ENCODE measurements around the gene EPHB1.

DNA sequence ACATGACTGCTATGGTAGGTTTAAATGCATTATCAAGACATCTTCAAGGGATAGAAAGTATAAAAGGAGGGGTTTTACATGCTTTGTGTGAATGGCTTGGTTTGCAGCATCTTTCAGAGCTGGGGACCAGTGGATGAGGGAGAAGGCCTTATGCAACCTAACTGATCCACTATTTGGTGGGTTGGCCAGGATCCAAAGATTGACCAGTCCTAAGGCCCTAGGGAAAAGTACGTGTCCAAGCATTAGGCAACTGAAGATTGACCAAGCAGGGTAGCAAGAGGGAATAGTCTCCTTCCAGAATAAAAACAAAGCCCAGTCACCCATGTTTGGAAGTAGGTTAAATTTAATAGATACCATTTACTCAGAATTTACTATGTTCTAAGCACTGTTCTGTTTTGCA is 509.3 kb downstream of the EPHB1 start:
- TF ChIP-seq, protein P1, sequence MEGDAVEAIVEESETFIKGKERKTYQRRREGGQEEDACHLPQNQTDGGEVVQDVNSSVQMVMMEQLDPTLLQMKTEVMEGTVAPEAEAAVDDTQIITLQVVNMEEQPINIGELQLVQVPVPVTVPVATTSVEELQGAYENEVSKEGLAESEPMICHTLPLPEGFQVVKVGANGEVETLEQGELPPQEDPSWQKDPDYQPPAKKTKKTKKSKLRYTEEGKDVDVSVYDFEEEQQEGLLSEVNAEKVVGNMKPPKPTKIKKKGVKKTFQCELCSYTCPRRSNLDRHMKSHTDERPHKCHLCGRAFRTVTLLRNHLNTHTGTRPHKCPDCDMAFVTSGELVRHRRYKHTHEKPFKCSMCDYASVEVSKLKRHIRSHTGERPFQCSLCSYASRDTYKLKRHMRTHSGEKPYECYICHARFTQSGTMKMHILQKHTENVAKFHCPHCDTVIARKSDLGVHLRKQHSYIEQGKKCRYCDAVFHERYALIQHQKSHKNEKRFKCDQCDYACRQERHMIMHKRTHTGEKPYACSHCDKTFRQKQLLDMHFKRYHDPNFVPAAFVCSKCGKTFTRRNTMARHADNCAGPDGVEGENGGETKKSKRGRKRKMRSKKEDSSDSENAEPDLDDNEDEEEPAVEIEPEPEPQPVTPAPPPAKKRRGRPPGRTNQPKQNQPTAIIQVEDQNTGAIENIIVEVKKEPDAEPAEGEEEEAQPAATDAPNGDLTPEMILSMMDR (IDR thresholded peaks at IDR 0.05; ENCODE audit: insufficient read depth, low read length), result no peak
- TF ChIP-seq, protein P2, sequence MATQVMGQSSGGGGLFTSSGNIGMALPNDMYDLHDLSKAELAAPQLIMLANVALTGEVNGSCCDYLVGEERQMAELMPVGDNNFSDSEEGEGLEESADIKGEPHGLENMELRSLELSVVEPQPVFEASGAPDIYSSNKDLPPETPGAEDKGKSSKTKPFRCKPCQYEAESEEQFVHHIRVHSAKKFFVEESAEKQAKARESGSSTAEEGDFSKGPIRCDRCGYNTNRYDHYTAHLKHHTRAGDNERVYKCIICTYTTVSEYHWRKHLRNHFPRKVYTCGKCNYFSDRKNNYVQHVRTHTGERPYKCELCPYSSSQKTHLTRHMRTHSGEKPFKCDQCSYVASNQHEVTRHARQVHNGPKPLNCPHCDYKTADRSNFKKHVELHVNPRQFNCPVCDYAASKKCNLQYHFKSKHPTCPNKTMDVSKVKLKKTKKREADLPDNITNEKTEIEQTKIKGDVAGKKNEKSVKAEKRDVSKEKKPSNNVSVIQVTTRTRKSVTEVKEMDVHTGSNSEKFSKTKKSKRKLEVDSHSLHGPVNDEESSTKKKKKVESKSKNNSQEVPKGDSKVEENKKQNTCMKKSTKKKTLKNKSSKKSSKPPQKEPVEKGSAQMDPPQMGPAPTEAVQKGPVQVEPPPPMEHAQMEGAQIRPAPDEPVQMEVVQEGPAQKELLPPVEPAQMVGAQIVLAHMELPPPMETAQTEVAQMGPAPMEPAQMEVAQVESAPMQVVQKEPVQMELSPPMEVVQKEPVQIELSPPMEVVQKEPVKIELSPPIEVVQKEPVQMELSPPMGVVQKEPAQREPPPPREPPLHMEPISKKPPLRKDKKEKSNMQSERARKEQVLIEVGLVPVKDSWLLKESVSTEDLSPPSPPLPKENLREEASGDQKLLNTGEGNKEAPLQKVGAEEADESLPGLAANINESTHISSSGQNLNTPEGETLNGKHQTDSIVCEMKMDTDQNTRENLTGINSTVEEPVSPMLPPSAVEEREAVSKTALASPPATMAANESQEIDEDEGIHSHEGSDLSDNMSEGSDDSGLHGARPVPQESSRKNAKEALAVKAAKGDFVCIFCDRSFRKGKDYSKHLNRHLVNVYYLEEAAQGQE (IDR thresholded peaks at IDR 0.05; ENCODE audit: insufficient replicate concordance, low read depth), result no peak
- TF ChIP-seq POLR2AphosphoS5 (IDR thresholded peaks at IDR 0.05; ENCODE audit: low read depth), result no peak
- no peak for TF ChIP-seq GABPA (IDR thresholded peaks at IDR 0.05; ENCODE audit: low read depth)
- no peak for TF ChIP-seq SPI1 (IDR thresholded peaks at IDR 0.05; ENCODE audit: borderline replicate concordance, low read depth)
